Measurements from ENCODE around the gene GRK7.

- TF ChIP-seq CTCF (IDR thresholded peaks at IDR 0.05; ENCODE audit: low read length) (no peak), EZH2 (IDR thresholded peaks at IDR 0.05; ENCODE audit: borderline replicate concordance, low read length) (no peak)
These were observed 1.3 kb downstream of the GRK7 start for GRCh38 chr3:141764465-141764864.

Data from OCI-LY1 (cell line).